Choroid plexus epithelial cell (primary cell): ENCODE results near the gene TAF1B.
A peak's percentile ranks its signal among the peaks of the same experiment; 100 is the strongest.

Experiments
- DNase-seq: peaks from one replicate; pipeline ENCODE4 v3.0.0-alpha.2; 2010; ENCODE audit warnings: low read depth
- H3K4me3 ChIP-seq: 2 replicates; pipeline ENCODE4 v1.5.1; 2011; ENCODE audit warnings: low read depth, mild to moderate bottlenecking, control low read depth, low read length, moderate library complexity
- CTCF ChIP-seq: conservative IDR thresholded peaks from 2 replicates; pipeline ENCODE4 v1.5.1; 2011; ENCODE audit warnings: low read depth, mild to moderate bottlenecking, control low read depth, inconsistent platforms, low read length, moderate library complexity

Gene TAF1B

DNA sequence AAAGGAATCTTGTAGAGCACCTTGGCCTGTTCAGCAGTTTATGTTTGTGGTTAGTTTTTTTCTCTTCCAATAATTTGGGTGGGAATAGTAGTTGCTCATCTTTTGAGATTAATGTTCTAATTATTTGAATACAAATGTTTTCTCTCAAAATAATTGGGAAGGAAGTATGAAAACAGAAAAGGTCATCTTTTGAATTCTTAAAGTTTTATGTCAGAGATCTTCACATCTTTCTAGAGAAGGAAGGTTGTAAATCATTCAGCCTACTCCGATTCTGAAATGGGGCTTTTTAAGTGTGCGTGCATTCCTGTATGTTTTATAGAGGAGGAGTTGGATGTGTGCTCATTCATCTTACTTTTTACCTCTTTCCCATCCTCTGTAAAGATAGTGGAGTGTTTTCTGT is 137.2 kb downstream of the TAF1B start:
- TF ChIP-seq CTCF: no peak
- DNase-seq: no peak
- no peak overlapping the region for H3K4me3 ChIP-seq

- no peak overlapping the region for H3K4me3 ChIP-seq
- no peak for TF ChIP-seq CTCF
- no peak for DNase-seq
These were observed 138.4 kb downstream of the TAF1B start for GRCh38 chr2:9981655-9982054.

DNA sequence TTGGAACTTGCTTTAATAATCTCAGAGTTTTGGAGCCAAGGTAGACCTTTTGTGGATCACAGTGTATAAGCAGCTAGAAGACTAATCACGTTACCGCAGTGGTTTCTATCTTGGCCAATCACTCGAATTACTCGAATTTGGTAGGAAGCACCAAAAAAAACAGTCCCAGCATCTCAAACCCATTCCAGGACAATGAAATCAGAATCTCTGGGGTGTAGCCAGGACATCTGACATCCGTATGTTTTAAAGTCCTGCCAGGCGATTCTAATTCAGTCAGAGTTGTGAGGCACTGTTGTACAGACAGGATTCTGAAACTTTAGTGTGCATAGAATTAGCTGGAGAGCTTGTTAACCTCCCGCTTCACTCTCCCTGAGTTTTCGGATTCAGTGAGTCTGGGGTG is 139.0 kb downstream of the TAF1B start:
- peak; percentile 62 for DNase-seq
- no peak for TF ChIP-seq CTCF
- H3K4me3 ChIP-seq: no peak overlapping the region

DNA sequence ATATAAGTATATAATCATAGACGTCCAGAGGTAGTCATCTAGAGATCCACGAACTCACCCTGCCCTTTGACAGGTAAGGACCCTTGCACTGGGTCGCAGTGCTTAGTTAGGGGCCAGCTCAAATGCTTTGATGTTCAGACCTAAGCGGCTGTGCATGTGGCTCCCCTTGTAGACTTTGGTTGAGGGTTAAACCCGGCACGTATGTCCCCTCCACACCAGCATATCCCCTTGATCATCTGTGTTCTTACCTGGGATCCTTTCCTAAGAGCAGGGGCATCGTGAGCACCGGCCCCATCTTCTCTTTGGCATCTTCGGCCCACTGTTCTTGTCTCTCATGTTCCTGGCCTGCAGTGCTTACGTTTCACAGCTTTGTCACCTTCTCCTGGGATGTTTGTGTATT is 139.6 kb downstream of the TAF1B start:
- H3K4me3 ChIP-seq: no peak overlapping the region
- TF ChIP-seq CTCF: no peak
- DNase-seq: no peak

DNA sequence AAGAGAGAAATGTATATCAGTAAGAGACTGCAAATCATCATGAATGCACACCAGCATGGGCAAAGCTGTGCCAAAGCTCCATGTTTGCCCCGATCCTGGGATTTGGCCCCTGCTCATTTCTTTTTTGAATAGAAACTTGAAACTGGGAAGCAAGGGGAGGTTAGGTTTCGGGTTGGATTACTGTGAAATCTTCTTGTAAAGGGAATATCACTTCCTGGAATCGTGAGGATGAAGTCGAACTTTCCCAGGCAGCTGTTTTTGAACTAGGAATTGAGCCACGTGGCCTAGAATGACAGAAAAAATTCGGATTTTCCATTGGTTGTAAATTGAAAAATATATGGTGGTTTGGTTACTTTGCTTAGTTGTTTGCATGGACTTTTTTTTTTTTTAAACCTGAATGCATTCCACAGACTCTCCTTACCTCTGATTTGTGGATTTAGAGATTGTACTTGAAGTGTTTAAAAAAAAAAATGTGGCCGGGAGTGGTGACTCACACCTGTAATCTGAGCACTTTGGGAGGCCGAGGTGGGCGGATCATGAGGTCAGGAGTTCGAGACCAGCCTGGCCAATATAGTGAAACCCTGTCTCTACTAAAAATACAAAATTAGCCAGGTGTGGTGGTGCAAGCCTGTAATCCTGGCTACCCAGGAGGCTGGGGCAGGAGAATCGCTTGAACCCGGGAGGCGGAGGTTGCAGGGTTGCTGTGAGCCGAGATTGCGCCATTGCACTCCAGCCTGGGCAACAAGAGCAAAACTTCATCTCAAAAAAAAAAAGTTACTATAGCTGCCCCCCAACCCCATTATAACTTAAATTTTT is 140.3 kb downstream of the TAF1B start:
- TF ChIP-seq CTCF: no peak
- peak; percentile 31 for DNase-seq
- no peak overlapping the region for H3K4me3 ChIP-seq
